ENCODE measurements around the gene NPPA. TPM values are rescaled to one million over a fixed set of nuclear protein-coding genes. Genes with fewer than 3 reads are reported as not detected.

The NPPA gene
- total RNA-seq, 1 experiment from 2014 or later, result not detected

DNA sequence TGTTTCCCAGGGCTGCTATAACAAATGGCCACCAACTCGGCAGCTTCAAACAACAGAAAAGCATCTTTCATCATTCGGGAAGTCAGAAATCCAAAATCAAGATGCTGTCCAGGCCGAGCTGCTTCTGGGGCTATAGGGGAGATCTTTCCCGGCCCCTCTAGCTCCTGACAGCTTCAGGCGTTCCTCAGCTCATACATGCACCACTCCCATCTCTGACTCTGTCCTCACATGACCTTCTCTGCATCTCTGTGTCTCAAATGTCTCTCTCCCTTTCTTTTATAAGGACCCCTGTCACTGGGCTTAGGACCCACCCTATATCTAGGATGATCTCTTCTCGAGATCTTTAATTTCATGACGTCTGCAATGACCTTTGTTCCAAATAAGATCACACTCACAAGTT, 25.0 kb upstream of the NPPA start:
- POLR2A ChIA-PET, result interaction anchor here (1.0 kb wide), 1 partner anchor 36 kb away, joined by 3 read pairs; no protein-coding TSS in a partner anchor
- CTCF ChIA-PET, result interaction anchor here (1.2 kb wide), 1 partner anchor 72 kb away, joined by 5 read pairs; no protein-coding TSS in a partner anchor

DNA sequence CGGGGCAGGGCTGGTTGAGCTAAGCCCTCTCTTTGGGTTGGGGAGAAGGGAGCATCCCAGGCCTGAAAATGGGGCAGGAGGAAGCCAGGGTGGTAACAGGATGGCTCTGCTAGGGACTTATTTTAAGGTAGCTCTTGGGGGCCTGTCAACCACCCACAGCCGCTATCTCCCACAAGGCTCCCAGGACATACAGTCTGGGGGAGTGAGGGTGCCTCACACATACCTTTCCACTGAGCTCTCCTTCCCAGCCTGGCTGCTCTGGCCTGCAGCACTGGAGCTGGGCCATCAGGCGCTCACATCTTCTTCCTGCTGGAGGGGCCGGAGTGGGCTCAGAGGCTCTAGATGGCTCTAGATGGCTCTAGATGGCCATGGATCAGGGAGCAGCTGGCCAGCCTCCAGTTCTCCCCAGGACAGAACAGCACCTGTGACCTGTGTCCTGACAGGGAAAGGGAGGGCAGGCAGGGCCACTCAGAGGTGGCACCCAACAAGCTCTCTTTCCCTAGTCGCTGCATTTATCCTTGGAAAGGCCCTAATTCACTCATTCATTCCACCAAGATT, 22.1 kb upstream of the NPPA start:
- H3K4me1 Mint-ChIP-seq (ENCODE audit: low read depth, unreplicated experiment), result no peaks in the 10 kb centered on the region
- no peak overlapping the region for H3K4me3 ChIP-seq (ENCODE audit: low read depth, low read length)
- POLR2A ChIA-PET, result no interaction called here
- no peak overlapping the region for H3K27ac Mint-ChIP-seq (ENCODE audit: unreplicated experiment)
- no peaks in the 10 kb centered on the region for H3K9me3 Mint-ChIP-seq (ENCODE audit: unreplicated experiment)
- no peaks in the 10 kb centered on the region for H3K36me3 ChIP-seq (ENCODE audit: control insufficient read depth, insufficient read depth, low read length)
- no peak for DNase-seq
- TF ChIP-seq, protein P1, sequence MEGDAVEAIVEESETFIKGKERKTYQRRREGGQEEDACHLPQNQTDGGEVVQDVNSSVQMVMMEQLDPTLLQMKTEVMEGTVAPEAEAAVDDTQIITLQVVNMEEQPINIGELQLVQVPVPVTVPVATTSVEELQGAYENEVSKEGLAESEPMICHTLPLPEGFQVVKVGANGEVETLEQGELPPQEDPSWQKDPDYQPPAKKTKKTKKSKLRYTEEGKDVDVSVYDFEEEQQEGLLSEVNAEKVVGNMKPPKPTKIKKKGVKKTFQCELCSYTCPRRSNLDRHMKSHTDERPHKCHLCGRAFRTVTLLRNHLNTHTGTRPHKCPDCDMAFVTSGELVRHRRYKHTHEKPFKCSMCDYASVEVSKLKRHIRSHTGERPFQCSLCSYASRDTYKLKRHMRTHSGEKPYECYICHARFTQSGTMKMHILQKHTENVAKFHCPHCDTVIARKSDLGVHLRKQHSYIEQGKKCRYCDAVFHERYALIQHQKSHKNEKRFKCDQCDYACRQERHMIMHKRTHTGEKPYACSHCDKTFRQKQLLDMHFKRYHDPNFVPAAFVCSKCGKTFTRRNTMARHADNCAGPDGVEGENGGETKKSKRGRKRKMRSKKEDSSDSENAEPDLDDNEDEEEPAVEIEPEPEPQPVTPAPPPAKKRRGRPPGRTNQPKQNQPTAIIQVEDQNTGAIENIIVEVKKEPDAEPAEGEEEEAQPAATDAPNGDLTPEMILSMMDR (IDR thresholded peaks at IDR 0.05; ENCODE audit: insufficient read depth in 1 of 2, low read depth in 1 of 2, low read length in 1 of 2, severe bottlenecking in 1 of 2, unreplicated experiment in 1 of 2), result no peak
- no peak overlapping the region for H3K4me3 Mint-ChIP-seq (ENCODE audit: unreplicated experiment)
- H3K27me3 Mint-ChIP-seq (ENCODE audit: insufficient read depth, unreplicated experiment), result no peaks in the 10 kb centered on the region
- intact Hi-C loops (cut with micrococcal nuclease; ENCODE audit: unreplicated experiment), result no loop called here
- H3K27me3 ChIP-seq (replicated peaks; ENCODE audit: control insufficient read depth, insufficient read depth, low read length), result no peaks in the 10 kb centered on the region
- no peaks in the 10 kb centered on the region for H3K4me1 ChIP-seq
- H3K9me3 ChIP-seq, result no peaks in the 10 kb centered on the region
- no TSS peak for BruUV-seq (replicated peaks)
- CTCF ChIA-PET, result interaction anchor here (1.1 kb wide), 1 partner anchor 11 kb away, joined by 3 read pairs; the partner anchor contains the start of gene NPPB
- no peaks in the 10 kb centered on the region for H3K36me3 Mint-ChIP-seq (ENCODE audit: insufficient read depth, unreplicated experiment)

More for the DNA sequence above, 25.0 kb upstream of the NPPA start:
- no peak for DNase-seq
- Mint-ChIP-seq H3K9me3 (ENCODE audit: unreplicated experiment) (no peaks in the 10 kb centered on the region), H3K4me1 (ENCODE audit: low read depth, unreplicated experiment) (no peaks in the 10 kb centered on the region), H3K27me3 (ENCODE audit: insufficient read depth, unreplicated experiment) (no peaks in the 10 kb centered on the region), H3K4me3 (ENCODE audit: unreplicated experiment) (no peak overlapping the region), H3K36me3 (ENCODE audit: insufficient read depth, unreplicated experiment) (no peaks in the 10 kb centered on the region), H3K27ac (ENCODE audit: unreplicated experiment) (no peak overlapping the region)
- Histone ChIP-seq H3K27me3 (replicated peaks; ENCODE audit: control insufficient read depth, insufficient read depth, low read length) (no peaks in the 10 kb centered on the region), H3K4me3 (ENCODE audit: low read depth, low read length) (no peak overlapping the region), H3K36me3 (ENCODE audit: control insufficient read depth, insufficient read depth, low read length) (no peaks in the 10 kb centered on the region), H3K4me1 (no peaks in the 10 kb centered on the region), H3K9me3 (no peaks in the 10 kb centered on the region)
- intact Hi-C loops (cut with micrococcal nuclease; ENCODE audit: unreplicated experiment), result no loop called here
- TF ChIP-seq, protein P1 (IDR thresholded peaks at IDR 0.05; ENCODE audit: insufficient read depth in 1 of 2, low read depth in 1 of 2, low read length in 1 of 2, severe bottlenecking in 1 of 2, unreplicated experiment in 1 of 2), result no peak
- BruUV-seq (replicated peaks), result no TSS peak

DNA sequence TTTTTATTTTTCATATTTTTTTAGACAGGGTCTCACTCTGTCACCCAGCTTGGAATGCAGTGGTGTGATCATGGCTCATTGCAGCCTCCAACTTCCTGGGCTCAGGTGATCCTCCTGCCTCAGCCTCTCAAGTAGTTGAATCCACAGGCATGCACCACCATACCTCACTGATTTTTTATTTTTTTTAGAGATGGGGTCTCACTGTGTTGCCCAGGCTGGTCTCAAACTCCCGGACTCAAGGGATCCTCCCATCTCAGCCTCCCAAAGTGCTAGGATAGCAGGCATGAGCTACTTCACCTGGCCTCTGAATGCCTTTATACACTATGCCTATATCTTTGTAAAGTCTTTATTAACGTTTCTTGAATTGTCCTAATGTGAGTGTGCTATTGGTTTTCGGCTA, 21.5 kb upstream of the NPPA start:
- Mint-ChIP-seq H3K4me3 (ENCODE audit: unreplicated experiment) (no peak overlapping the region), H3K27ac (ENCODE audit: unreplicated experiment) (no peak overlapping the region), H3K9me3 (ENCODE audit: unreplicated experiment) (no peaks in the 10 kb centered on the region), H3K36me3 (ENCODE audit: insufficient read depth, unreplicated experiment) (no peaks in the 10 kb centered on the region), H3K27me3 (ENCODE audit: insufficient read depth, unreplicated experiment) (no peaks in the 10 kb centered on the region), H3K4me1 (ENCODE audit: low read depth, unreplicated experiment) (no peaks in the 10 kb centered on the region)
- DNase-seq, result no peak
- TF ChIP-seq, protein P1 (IDR thresholded peaks at IDR 0.05; ENCODE audit: insufficient read depth in 1 of 2, low read depth in 1 of 2, low read length in 1 of 2, severe bottlenecking in 1 of 2, unreplicated experiment in 1 of 2), result no peak
- H3K9me3 ChIP-seq, result no peaks in the 10 kb centered on the region
- H3K4me3 ChIP-seq (ENCODE audit: low read depth, low read length), result no peak overlapping the region
- CTCF ChIA-PET, result interaction anchor here (1.1 kb wide), 1 partner anchor 10 kb away, joined by 3 read pairs; the partner anchor contains the start of gene NPPB
- POLR2A ChIA-PET, result no interaction called here
- H3K36me3 ChIP-seq (ENCODE audit: control insufficient read depth, insufficient read depth, low read length), result no peaks in the 10 kb centered on the region
- no TSS peak for BruUV-seq (replicated peaks)
- no peaks in the 10 kb centered on the region for H3K27me3 ChIP-seq (replicated peaks; ENCODE audit: control insufficient read depth, insufficient read depth, low read length)
- H3K4me1 ChIP-seq, result no peaks in the 10 kb centered on the region
- intact Hi-C loops (cut with micrococcal nuclease; ENCODE audit: unreplicated experiment), result no loop called here

All from Caco-2 (cell line).